HepG2 (cell line): Measurements from ENCODE around the gene PDK2. TPM values are rescaled to one million over a fixed set of nuclear protein-coding genes. Genes with fewer than 3 reads are reported as not detected.
A peak's percentile ranks its signal among the peaks of the same experiment; 100 is the strongest.

ENCODE experiments used
- BCL3 ChIP-seq: sonication (generic); formaldehyde crosslinking; IDR thresholded peaks from 2 replicates; pipeline ENCODE4 v1.5.1; 2020; ENCODE audit warnings: mild to moderate bottlenecking, missing genetic modification reagents, moderate library complexity
- CTCF ChIP-seq: sonication (generic); formaldehyde crosslinking; IDR thresholded peaks from 2 replicates; pipeline ENCODE4 v1.5.0; 2020; ENCODE audit warnings: mild to moderate bottlenecking, missing genetic modification reagents, moderate library complexity
- LRRFIP1 ChIP-seq: sonication (generic); formaldehyde crosslinking; conservative IDR thresholded peaks from 2 replicates; pipeline ENCODE4 v1.4.0; 2020; ENCODE audit warnings: missing genetic modification reagents
- MAZ ChIP-seq, 2 experiments: sonication (generic) in 1 of 2; formaldehyde crosslinking in 1 of 2; IDR thresholded peaks; 2 replicates each; pipeline versions ENCODE4 v1.5.0 to v1.6.1; 2012 to 2020; ENCODE audit warnings: low read depth in 2 of 2, mild to moderate bottlenecking in 2 of 2, borderline replicate concordance in 1 of 2, improper control_type of control experiment in 1 of 2, low read length in 1 of 2, missing genetic modification reagents in 1 of 2, moderate library complexity in 1 of 2
- SALL1 ChIP-seq: sonication (generic); formaldehyde crosslinking; IDR thresholded peaks from 2 replicates; pipeline ENCODE4 v1.8.0; 2022; ENCODE audit warnings: mild to moderate bottlenecking, missing genetic modification reagents
- XRCC5 ChIP-seq: fragments of 200-400 bp; formaldehyde crosslinking; optimal IDR thresholded peaks from 2 replicates; pipeline ENCODE3; 2017; ENCODE audit warnings: mild to moderate bottlenecking, low read length
- ZBTB33 ChIP-seq: sonication (generic); formaldehyde crosslinking; IDR thresholded peaks from 2 replicates; pipeline ENCODE4 v1.4.0; 2020; ENCODE audit warnings: missing genetic modification reagents
- ZNF205 ChIP-seq: IDR thresholded peaks from 2 replicates; pipeline ENCODE4 v1.6.1; 2018; ENCODE audit warnings: missing biosample characterization, missing genetic modification reagents
- ZNF407 ChIP-seq: sonication (generic); formaldehyde crosslinking; IDR thresholded peaks from one replicate; pipeline ENCODE4 v1.5.1; 2020; ENCODE audit warnings: mild to moderate bottlenecking, missing genetic modification reagents; ENCODE audit errors: not compliant biosample characterization
- ZNF552 ChIP-seq: sonication (generic); formaldehyde crosslinking; IDR thresholded peaks from 2 replicates; pipeline ENCODE4 v1.9.0; 2022; ENCODE audit warnings: missing genetic modification reagents, mild to moderate bottlenecking, borderline replicate concordance
- polyA plus RNA-seq, 8 experiments: library from polyadenylated mRNA; depleted of rRNA in 3 of 8; stranded (reverse) in 7 of 8; unstranded in 1 of 8; fragments of >200 nt; fragmentation: Illumina TruSeq in 4 of 8; extraction: Trizol in 4 of 8; gene quantifications; 2 replicates each; pipeline versions ENCODE4 v1.2.1 to v1.2.3, GENCODE V29; 2011 to 2016; ENCODE audit warnings: low read depth in 4 of 8, missing spikeins in 1 of 8, mixed read lengths in 1 of 8; ENCODE audit not compliant: insufficient read depth in 1 of 8
- total RNA-seq, 5 experiments: library from RNA; depleted of rRNA; stranded (reverse); fragments of >200 nt; fragmentation: Illumina TruSeq; extraction: Trizol; gene quantifications; 2 replicates each; pipeline ENCODE4 v1.2.3, GENCODE V29; 2016; ENCODE audit warnings: low read depth in 1 of 5

The PDK2 gene
- total and polyA plus RNA-seq, 2 of the 13 experiments (the other 11 are each of a cell fraction or from before 2014, with no cell fraction given), result 18.5 to 59.7 TPM

GRCh38 chr17:50129728-50130558 lies 34.8 kb downstream of the PDK2 start, which contains the start of gene SAMD14 (continued):
- no peak for TF ChIP-seq BCL3 (CRISPR knock-in tag)
- no peak for TF ChIP-seq XRCC5
- TF ChIP-seq LRRFIP1 (CRISPR knock-in tag), result no peak
- no peak for TF ChIP-seq MAZ (IDR thresholded peaks at IDR 0.05; ENCODE audit: borderline replicate concordance, low read depth, low read length)
- 0 out of 2 replicates have a peak, but pooled peaks have one; percentile 17 for TF ChIP-seq MAZ (CRISPR knock-in tag; IDR thresholded peaks at IDR 0.05; ENCODE audit: low read depth)
- TF ChIP-seq ZNF407 (CRISPR knock-in tag), result no peak
- TF ChIP-seq ZNF205 (CRISPR knock-in tag), result peak; percentile 89
- peak; percentile 33 for TF ChIP-seq CTCF (CRISPR knock-in tag)
- TF ChIP-seq ZBTB33 (CRISPR knock-in tag), result 0 out of 2 replicates have a peak, but pooled peaks have one; percentile 16
- no peak for TF ChIP-seq SALL1 (CRISPR knock-in tag)
- TF ChIP-seq ZNF552 (CRISPR knock-in tag), result no peak
